Endothelial cell of umbilical vein (primary cell): Measurements from ENCODE around the gene SHROOM2. TPM values are rescaled to one million over a fixed set of nuclear protein-coding genes. Genes with fewer than 3 reads are reported as not detected.

Experiments
- BruUV-seq: library from RNA; stranded (reverse); fragments of 400-500 nt; replicated peaks from 2 replicates; lab custom pipeline; 2021; lab: Mats Ljungman, UMichigan
- CTCF ChIA-PET: fragments of 300-600, 350-600 bp; sonication (Branson Sonifier 250); formaldehyde crosslinking; loops from one replicate; lab custom pipeline; 2021; ENCODE audit warnings: antibody characterized with exemption, inconsistent platforms; lab: Charles Lee
- POLR2A ChIA-PET: fragments of 300-600, 350-600 bp; sonication (Branson Sonifier 250); formaldehyde crosslinking; loops from one replicate; lab custom pipeline; 2021; ENCODE audit warnings: antibody characterized with exemption, inconsistent platforms; lab: Charles Lee
- DNase-seq: peaks from one replicate; pipeline ENCODE4 v3.0.0-alpha.2; 2011; ENCODE audit warnings: low read depth, low spot score
- FAIRE-seq: peaks from 2 replicates; lab custom pipeline; 2011; peaks lifted over from hg19 to GRCh38; lab: Jason Lieb, UNC
- H2AFZ ChIP-seq: 2 replicates; pipeline ENCODE4 v1.6.0; 2012; ENCODE audit warnings: low read depth, low read length, control low read depth, inconsistent platforms
- H3K27ac ChIP-seq: 2 replicates; pipeline ENCODE4 v1.5.1; 2011; ENCODE audit warnings: low read depth, mild to moderate bottlenecking, control low read depth, low read length, moderate library complexity; ENCODE audit not compliant: insufficient read depth
- H3K27me3 ChIP-seq, 2 experiments: 2 replicates each; pipeline versions ENCODE4 v1.6.0 to v1.6.1; 2011; ENCODE audit warnings: low read length in 2 of 2, mixed read lengths in 1 of 2; ENCODE audit not compliant: control insufficient read depth in 2 of 2, insufficient read depth in 2 of 2
- H3K36me3 ChIP-seq, 2 experiments: 2 replicates in 1 of 2; 3 replicates in 1 of 2; pipeline ENCODE4 v1.5.1; 2011; ENCODE audit warnings: low read length in 2 of 2, mild to moderate bottlenecking in 1 of 2, moderate library complexity in 1 of 2; ENCODE audit not compliant: control insufficient read depth in 2 of 2, insufficient read depth in 2 of 2; ENCODE audit errors: extremely low read depth in 1 of 2
- H3K4me1 ChIP-seq: 3 replicates; pipeline ENCODE4 v1.5.1; 2011; ENCODE audit warnings: mild to moderate bottlenecking, low read length; ENCODE audit not compliant: control insufficient read depth, insufficient read depth; ENCODE audit errors: extremely low read depth
- H3K4me2 ChIP-seq: 2 replicates; pipeline ENCODE4 v1.6.1; 2011; ENCODE audit warnings: low read length, control low read depth, mixed read lengths; ENCODE audit not compliant: insufficient read depth
- H3K4me3 ChIP-seq, 3 experiments: fragments of 200-600 bp in 1 of 3; sonication (generic), shearing (Covaris generic) in 1 of 3; replicated peaks in 1 of 3; 2 replicates each; pipeline ENCODE4 v1.5.1; 2011 to 2016; ENCODE audit warnings: control low read depth in 3 of 3, low read length in 3 of 3, mild to moderate bottlenecking in 2 of 3, inconsistent platforms in 1 of 3, low read depth in 1 of 3, moderate library complexity in 1 of 3; ENCODE audit not compliant: insufficient read depth in 1 of 3
- H3K79me2 ChIP-seq: 2 replicates; pipeline ENCODE4 v1.6.0; 2012; ENCODE audit warnings: low read length, inconsistent platforms; ENCODE audit not compliant: control insufficient read depth, insufficient read depth
- H3K9ac ChIP-seq: replicated peaks from 2 replicates; pipeline ENCODE3; 2011; ENCODE audit warnings: low read length, control low read depth; ENCODE audit not compliant: insufficient read depth; ENCODE audit errors: extremely low read depth
- H3K9me1 ChIP-seq: replicated peaks from 3 replicates; pipeline ENCODE4 v1.6.0; 2011; ENCODE audit warnings: mild to moderate bottlenecking, low read length; ENCODE audit not compliant: control insufficient read depth, insufficient read depth; ENCODE audit errors: extremely low read depth
- H3K9me3 ChIP-seq: replicated peaks from 2 replicates; pipeline ENCODE4 v1.5.1; 2012; ENCODE audit warnings: low read length, inconsistent platforms; ENCODE audit not compliant: control insufficient read depth, insufficient read depth
- H4K20me1 ChIP-seq: replicated peaks from 2 replicates; pipeline ENCODE3; 2011; ENCODE audit warnings: mild to moderate bottlenecking, low read length; ENCODE audit not compliant: control insufficient read depth, insufficient read depth; ENCODE audit errors: extremely low read depth
- EZH2 ChIP-seq: IDR thresholded peaks from 2 replicates; pipeline ENCODE4 v1.6.1; 2012; ENCODE audit warnings: borderline replicate concordance, low read depth, mild to moderate bottlenecking, moderate library complexity, low read length, inconsistent platforms; ENCODE audit not compliant: severe bottlenecking
- FOS ChIP-seq: IDR thresholded peaks from 2 replicates; pipeline ENCODE4 v1.6.1; 2011; ENCODE audit warnings: mild to moderate bottlenecking, low read length, moderate library complexity, borderline replicate concordance; ENCODE audit not compliant: insufficient read depth
- GATA2 ChIP-seq: IDR thresholded peaks from 2 replicates; pipeline ENCODE4 v1.7.0; 2011; ENCODE audit warnings: low read depth, mild to moderate bottlenecking, moderate library complexity, mixed read lengths, low read length; ENCODE audit not compliant: insufficient read length, insufficient read depth
- JUN ChIP-seq: IDR thresholded peaks from 2 replicates; pipeline ENCODE4 v1.6.1; 2011; ENCODE audit warnings: borderline replicate concordance, low read depth; ENCODE audit not compliant: insufficient read length, insufficient read depth
- MYC ChIP-seq: IDR thresholded peaks from one replicate; pipeline ENCODE4 v1.6.1; 2011; ENCODE audit warnings: mild to moderate bottlenecking, low read depth, low read length
- POLR2A ChIP-seq: IDR thresholded peaks from 2 replicates; pipeline ENCODE4 v1.6.1; 2012; ENCODE audit warnings: low read depth, mild to moderate bottlenecking, control low read depth, low read length
- POLR2AphosphoS5 ChIP-seq: IDR thresholded peaks from 2 replicates; pipeline ENCODE4 v1.6.1; 2012; ENCODE audit warnings: low read depth, mild to moderate bottlenecking, control low read depth, low read length, moderate library complexity; ENCODE audit not compliant: insufficient read depth
- dilution Hi-C: fragments of 300-500 bp; cut with MboI; formaldehyde crosslinking; loops from one replicate; pipeline ENCODE4 v1.15.0; 2019; ENCODE audit warnings: low sequenced_read_pairs; ENCODE audit not compliant: extremely low pct_ligation_motif_present
- intact Hi-C: fragments of 100-400 bp; cut with micrococcal nuclease; formaldehyde crosslinking; loops from one replicate; pipeline ENCODE4 v1.10.0; 2022
- polyA plus RNA-seq, 4 experiments: library from polyadenylated mRNA; depleted of rRNA in 3 of 4; stranded (reverse) in 3 of 4; unstranded in 1 of 4; fragments of >200 nt; gene quantifications; 2 replicates each; pipeline versions ENCODE4 v1.2.1 to v1.2.3, GENCODE V29; 2011 to 2012; ENCODE audit warnings: missing spikeins in 1 of 4
- total RNA-seq: library from RNA; stranded (reverse); gene quantifications from 2 replicates; pipeline ENCODE4 v1.2.3, GENCODE V29; 2021
- TF ChIP-seq, protein P1 (sequence below), 2 donors: IDR thresholded peaks; 1 replicate in 1 of 2; 2 replicates in 1 of 2; pipeline ENCODE4 v1.5.1; 2011; ENCODE audit warnings: low read length in 2 of 2, mild to moderate bottlenecking in 2 of 2, moderate library complexity in 2 of 2, control low read depth in 1 of 2, inconsistent platforms in 1 of 2, low read depth in 1 of 2; ENCODE audit not compliant: insufficient read depth in 1 of 2; ENCODE audit errors: extremely low read depth in 1 of 2
- TF ChIP-seq, protein P2 (sequence below): IDR thresholded peaks from 2 replicates; pipeline ENCODE4 v1.6.1; 2011; ENCODE audit not compliant: insufficient read depth, insufficient read length

SHROOM2 gene
- total and polyA plus RNA-seq, 2 donors (not counting 3 experiments of a cell fraction or from before 2014, with no cell fraction given), result 3.7 to 11.8 TPM

DNA sequence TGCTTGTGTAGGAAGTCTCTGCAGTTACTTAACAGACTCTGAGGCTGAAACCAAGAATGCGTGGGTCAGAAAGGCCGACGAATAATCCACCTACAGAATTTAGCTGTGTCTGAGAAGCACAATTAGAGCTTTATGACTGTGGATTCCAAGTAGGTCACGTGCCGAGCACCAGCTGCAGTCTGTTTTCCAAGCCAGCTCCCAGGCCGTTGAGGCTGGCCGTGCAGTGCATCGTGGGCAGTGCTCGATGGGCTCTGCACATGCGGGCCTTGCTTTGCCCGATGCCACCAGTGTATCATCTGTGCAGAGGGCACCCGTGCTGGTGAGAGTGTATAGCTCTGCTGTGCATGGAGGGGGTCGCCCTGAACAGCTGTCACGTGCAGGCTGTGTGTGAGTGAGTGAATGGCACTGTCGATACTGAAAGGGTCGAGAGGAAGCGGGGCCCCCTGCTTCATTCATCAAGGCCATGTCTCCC lies 113.4 kb downstream of the SHROOM2 start:
- dilution Hi-C loops, result no loop called here

More for the DNA sequence above, 113.4 kb downstream of the SHROOM2 start:
- Histone ChIP-seq H3K27ac (no peak overlapping the region), H3K9me3 (no peaks in the 10 kb centered on the region), H3K4me3 (no peak overlapping the region), H3K27me3 (no peaks in the 10 kb centered on the region), H3K9ac (no peak overlapping the region), H3K4me2 (no peak overlapping the region), H3K36me3 (peaks cover 0 to 12% of the 10 kb centered on the region in 2 experiments), H3K4me1 (no peaks in the 10 kb centered on the region), H4K20me1 (no peaks in the 10 kb centered on the region), H3K9me1 (no peaks in the 10 kb centered on the region), H2AFZ (no peak overlapping the region), H3K79me2 (no peaks in the 10 kb centered on the region)
- peak; percentile 32 for DNase-seq
- no TSS peak for BruUV-seq
- intact Hi-C loops, result no loop called here
- ChIA-PET POLR2A (no interaction called here), CTCF (no interaction called here)
- TF ChIP-seq, protein P1, sequence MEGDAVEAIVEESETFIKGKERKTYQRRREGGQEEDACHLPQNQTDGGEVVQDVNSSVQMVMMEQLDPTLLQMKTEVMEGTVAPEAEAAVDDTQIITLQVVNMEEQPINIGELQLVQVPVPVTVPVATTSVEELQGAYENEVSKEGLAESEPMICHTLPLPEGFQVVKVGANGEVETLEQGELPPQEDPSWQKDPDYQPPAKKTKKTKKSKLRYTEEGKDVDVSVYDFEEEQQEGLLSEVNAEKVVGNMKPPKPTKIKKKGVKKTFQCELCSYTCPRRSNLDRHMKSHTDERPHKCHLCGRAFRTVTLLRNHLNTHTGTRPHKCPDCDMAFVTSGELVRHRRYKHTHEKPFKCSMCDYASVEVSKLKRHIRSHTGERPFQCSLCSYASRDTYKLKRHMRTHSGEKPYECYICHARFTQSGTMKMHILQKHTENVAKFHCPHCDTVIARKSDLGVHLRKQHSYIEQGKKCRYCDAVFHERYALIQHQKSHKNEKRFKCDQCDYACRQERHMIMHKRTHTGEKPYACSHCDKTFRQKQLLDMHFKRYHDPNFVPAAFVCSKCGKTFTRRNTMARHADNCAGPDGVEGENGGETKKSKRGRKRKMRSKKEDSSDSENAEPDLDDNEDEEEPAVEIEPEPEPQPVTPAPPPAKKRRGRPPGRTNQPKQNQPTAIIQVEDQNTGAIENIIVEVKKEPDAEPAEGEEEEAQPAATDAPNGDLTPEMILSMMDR (IDR thresholded peaks at IDR 0.05; ENCODE audit: extremely low read depth in 1 of 2, insufficient read depth in 1 of 2, low read depth in 1 of 2, low read length in 2 of 2), result no peak
- TF ChIP-seq POLR2AphosphoS5, result no peak
- no peak for TF ChIP-seq EZH2
- no peak for TF ChIP-seq MYC
- no peak for TF ChIP-seq GATA2
- TF ChIP-seq JUN, result no peak
- no peak for TF ChIP-seq FOS
- no peak for TF ChIP-seq POLR2A
- TF ChIP-seq, protein P2, sequence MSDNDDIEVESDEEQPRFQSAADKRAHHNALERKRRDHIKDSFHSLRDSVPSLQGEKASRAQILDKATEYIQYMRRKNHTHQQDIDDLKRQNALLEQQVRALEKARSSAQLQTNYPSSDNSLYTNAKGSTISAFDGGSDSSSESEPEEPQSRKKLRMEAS, result no peak
- peak; percentile 53 for FAIRE-seq
